CD8-positive, alpha-beta memory T cell (primary cell): Measurements from ENCODE around the gene GMDS. TPM values are rescaled to one million over a fixed set of nuclear protein-coding genes. Genes with fewer than 3 reads are reported as not detected.

Experiments
- CTCF ChIA-PET: fragments of 350-600 bp; sonication (Branson Sonifier 250); formaldehyde crosslinking; loops from one replicate; lab custom pipeline; 2021; ENCODE audit warnings: antibody characterized with exemption; lab: Charles Lee
- POLR2A ChIA-PET: fragments of 350-600 bp; sonication (Branson Sonifier 250); formaldehyde crosslinking; loops from one replicate; lab custom pipeline; 2021; ENCODE audit warnings: antibody characterized with exemption; lab: Charles Lee
- DNase-seq, 5 donors: peaks; one replicate each; pipeline versions ENCODE4 v3.0.0 to v3.0.0-alpha.2; 2020 to 2022; ENCODE audit warnings: mixed read lengths in 1 of 5
- H3K27ac ChIP-seq: one replicate; pipeline ENCODE4 v1.7.0; 2013; ENCODE audit warnings: low read depth, mild to moderate bottlenecking, low read length, moderate library complexity
- H3K27me3 ChIP-seq: 2 replicates; pipeline ENCODE4 v1.7.0; 2013; ENCODE audit warnings: low read length, mild to moderate bottlenecking; ENCODE audit not compliant: insufficient read depth, poor library complexity, severe bottlenecking
- H3K36me3 ChIP-seq: 2 replicates; pipeline ENCODE4 v1.7.0; 2013; ENCODE audit warnings: mild to moderate bottlenecking, low read length, moderate library complexity; ENCODE audit not compliant: insufficient read depth
- H3K4me1 ChIP-seq: 2 replicates; pipeline ENCODE4 v1.7.0; 2013; ENCODE audit warnings: mild to moderate bottlenecking, low read length, moderate library complexity; ENCODE audit not compliant: insufficient read depth
- H3K4me3 ChIP-seq: 2 replicates; pipeline ENCODE4 v1.7.0; 2013; ENCODE audit warnings: mild to moderate bottlenecking, low read length
- H3K9me3 ChIP-seq: 2 replicates; pipeline ENCODE4 v1.7.0; 2013; ENCODE audit warnings: mild to moderate bottlenecking, low read length
- H3K27ac Mint-ChIP-seq, 8 donors: one replicate each; pipeline ENCODE4 v1.8.0; 2020 to 2021; ENCODE audit warnings: mixed read lengths in 8 of 8, mild to moderate bottlenecking in 6 of 8, inconsistent platforms in 3 of 8, moderate library complexity in 3 of 8
- H3K27me3 Mint-ChIP-seq, 2 donors: one replicate each; pipeline ENCODE4 v1.8.0; 2020 to 2021; ENCODE audit warnings: mixed read lengths in 2 of 2, mild to moderate bottlenecking in 1 of 2, moderate library complexity in 1 of 2
- H3K36me3 Mint-ChIP-seq, 3 donors: one replicate each; pipeline ENCODE4 v1.8.0; 2020 to 2021; ENCODE audit warnings: mixed read lengths in 3 of 3, inconsistent platforms in 1 of 3, mild to moderate bottlenecking in 1 of 3
- H3K4me1 Mint-ChIP-seq, 3 donors: one replicate each; pipeline ENCODE4 v1.8.0; 2020 to 2021; ENCODE audit warnings: mixed read lengths in 3 of 3, inconsistent platforms in 1 of 3, mild to moderate bottlenecking in 1 of 3
- H3K4me3 Mint-ChIP-seq, 7 donors: one replicate each; pipeline ENCODE4 v1.8.0; 2020 to 2021; ENCODE audit warnings: mixed read lengths in 7 of 7, mild to moderate bottlenecking in 6 of 7, moderate library complexity in 4 of 7, inconsistent platforms in 2 of 7
- H3K9me3 Mint-ChIP-seq, 5 donors: one replicate each; pipeline ENCODE4 v1.8.0; 2020 to 2022; ENCODE audit warnings: mixed read lengths in 5 of 5, mild to moderate bottlenecking in 3 of 5, moderate library complexity in 2 of 5, inconsistent platforms in 1 of 5
- polyA plus RNA-seq: library from polyadenylated mRNA; unstranded; fragments of 300-500 nt; fragmentation: Illumina TruSeq; gene quantifications from one replicate; pipeline ENCODE4 v1.2.3, GENCODE V29; 2021
- total RNA-seq, 2 experiments: library from RNA; stranded (reverse); gene quantifications; one replicate each; pipeline ENCODE4 v1.2.3, GENCODE V29; 2021

GMDS gene
- total and polyA plus RNA-seq, 3 experiments from 2014 or later = 16.4 to 33.4 (median 28.6) TPM

DNA sequence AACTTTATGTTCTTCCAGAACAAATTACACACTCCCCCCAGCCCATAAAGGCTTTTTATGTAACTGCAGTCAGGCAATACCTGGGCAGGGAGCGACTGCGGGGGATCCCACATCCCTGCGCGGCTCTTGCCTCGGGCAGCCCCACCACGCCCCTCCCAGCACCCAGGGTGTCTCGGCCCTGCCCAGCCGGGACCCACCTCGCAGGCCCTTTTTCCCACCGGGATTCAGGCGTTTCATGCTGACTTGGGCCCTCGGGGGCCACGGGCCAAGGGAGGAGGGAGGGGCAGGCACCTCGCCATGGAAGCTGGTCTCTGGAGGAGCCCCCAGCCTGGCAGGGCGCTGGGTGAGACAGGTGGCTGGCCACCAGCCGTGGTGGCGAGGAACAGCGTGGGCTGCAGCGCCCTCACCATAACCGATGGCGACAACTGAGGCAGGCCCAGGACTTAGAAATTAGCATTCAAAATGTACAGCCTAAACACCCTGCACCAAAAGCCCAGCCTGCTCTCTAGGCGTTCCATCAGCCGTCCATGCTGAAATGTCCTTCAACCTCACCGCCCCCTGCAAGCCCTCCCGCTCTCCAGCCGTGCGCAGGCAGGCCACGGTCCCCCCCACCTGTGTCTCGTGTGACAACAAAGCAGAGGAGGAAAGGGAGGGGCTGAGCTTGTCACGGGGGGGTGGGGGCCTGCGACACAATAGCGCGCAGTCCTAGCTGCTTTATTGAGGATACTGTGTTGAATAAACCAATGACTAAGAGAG, 650.8 kb downstream of the GMDS start:
- H3K27ac Mint-ChIP-seq = no peak overlapping the region

DNA sequence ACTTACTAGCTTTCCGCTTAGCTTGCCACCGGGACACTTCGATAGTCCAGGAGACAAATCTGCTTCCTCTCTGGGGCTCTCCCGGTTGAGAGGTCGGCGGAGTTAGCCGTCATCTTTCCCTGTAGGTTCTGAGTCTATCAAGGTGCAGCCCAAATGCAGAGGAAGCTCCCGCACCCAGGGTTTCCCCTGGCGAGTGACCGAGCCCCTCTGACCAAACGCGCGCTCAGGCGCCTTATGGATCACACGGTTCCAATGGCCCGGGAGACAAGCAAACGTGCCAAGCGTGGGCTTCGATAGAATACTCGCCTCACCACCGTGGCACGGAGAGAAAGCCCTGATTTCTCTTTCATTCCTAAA, 651.5 kb downstream of the GMDS start:
- Mint-ChIP-seq H3K36me3 (no peaks in the 10 kb centered on the region), H3K4me1 (peaks cover 3 to 8% (median 5%) of the 10 kb centered on the region in 3 donors), H3K27me3 (peaks cover 36 to 65% of the 10 kb centered on the region in 2 donors), H3K9me3 (no peaks in the 10 kb centered on the region), H3K4me3 (no peak overlapping the region), H3K27ac (no peak overlapping the region)
- ChIA-PET POLR2A (no interaction called here), CTCF (interaction anchor here (10.7 kb wide), 1 partner anchor 1040 kb away, joined by 150 read pairs; no protein-coding TSS in a partner anchor)
- no peak for DNase-seq
- H3K4me1 ChIP-seq = peaks cover 7% of the 10 kb centered on the region
- no peaks in the 10 kb centered on the region for H3K36me3 ChIP-seq
- H3K27ac ChIP-seq = no peak overlapping the region
- H3K9me3 ChIP-seq = no peaks in the 10 kb centered on the region
- H3K27me3 ChIP-seq = peaks cover 32% of the 10 kb centered on the region
- H3K4me3 ChIP-seq = no peak overlapping the region

More for the DNA sequence above, 650.8 kb downstream of the GMDS start:
- no peak overlapping the region for H3K4me3 Mint-ChIP-seq
- peaks cover 37 to 62% of the 10 kb centered on the region in 2 donors for H3K27me3 Mint-ChIP-seq
- Histone ChIP-seq H3K27ac (no peak overlapping the region), H3K4me1 (peaks cover 7% of the 10 kb centered on the region), H3K27me3 (peaks cover 35% of the 10 kb centered on the region), H3K36me3 (no peaks in the 10 kb centered on the region), H3K4me3 (no peak overlapping the region), H3K9me3 (no peaks in the 10 kb centered on the region)
- no peak for DNase-seq
- POLR2A ChIA-PET = no interaction called here
- H3K36me3 Mint-ChIP-seq = no peaks in the 10 kb centered on the region
- CTCF ChIA-PET = interaction anchor here (1.2 to 10.7 kb wide), 5 partner anchors 516 to 1155 kb away, joined by 3 to 150 read pairs (median 5); partner anchors contain the start of gene MYLK4
- peaks cover 3 to 8% (median 5%) of the 10 kb centered on the region in 3 donors for H3K4me1 Mint-ChIP-seq
- H3K9me3 Mint-ChIP-seq = no peaks in the 10 kb centered on the region

GRCh38 chr6:1593286-1593957, 652.0 kb downstream of the GMDS start:
- Mint-ChIP-seq H3K27me3 (peaks cover 33 to 68% of the 10 kb centered on the region in 2 donors), H3K4me1 (peaks cover 3 to 8% (median 5%) of the 10 kb centered on the region in 3 donors), H3K36me3 (no peaks in the 10 kb centered on the region), H3K4me3 (no peak overlapping the region), H3K27ac (no peak overlapping the region), H3K9me3 (no peaks in the 10 kb centered on the region)
- Histone ChIP-seq H3K4me3 (no peak overlapping the region), H3K27ac (no peak overlapping the region), H3K4me1 (peaks cover 7% of the 10 kb centered on the region), H3K27me3 (peaks cover 32% of the 10 kb centered on the region), H3K9me3 (no peaks in the 10 kb centered on the region), H3K36me3 (no peaks in the 10 kb centered on the region)
- POLR2A ChIA-PET = no interaction called here
- CTCF ChIA-PET = interaction anchor here (10.7 kb wide), 1 partner anchor 1041 kb away, joined by 150 read pairs; no protein-coding TSS in a partner anchor
- DNase-seq = no peak

- Mint-ChIP-seq H3K4me3 (no peak overlapping the region), H3K27me3 (peaks cover 28 to 62% of the 10 kb centered on the region in 2 donors), H3K9me3 (no peaks in the 10 kb centered on the region), H3K36me3 (no peaks in the 10 kb centered on the region), H3K4me1 (peaks cover 3 to 8% (median 5%) of the 10 kb centered on the region in 3 donors), H3K27ac (no peak overlapping the region)
- no peak for DNase-seq
- Histone ChIP-seq H3K4me3 (no peak overlapping the region), H3K4me1 (peaks cover 7% of the 10 kb centered on the region), H3K36me3 (no peaks in the 10 kb centered on the region), H3K27me3 (peaks cover 28% of the 10 kb centered on the region), H3K9me3 (no peaks in the 10 kb centered on the region), H3K27ac (no peak overlapping the region)
- POLR2A ChIA-PET = no interaction called here
- CTCF ChIA-PET = interaction anchor here (0.6 to 10.7 kb wide), 3 partner anchors 1039 to 1042 kb away, joined by 3 to 150 read pairs (median 4); no protein-coding TSS in a partner anchor
Observed at GRCh38 chr6:1592852-1593251, 652.6 kb downstream of the GMDS start.

GRCh38 chr6:1591926-1592325, 653.5 kb downstream of the GMDS start:
- no peak overlapping the region for H3K4me3 Mint-ChIP-seq
- no peak overlapping the region for H3K27ac ChIP-seq
- no peaks in the 10 kb centered on the region for H3K36me3 ChIP-seq
- H3K4me3 ChIP-seq = no peak overlapping the region
- peaks cover 23 to 57% of the 10 kb centered on the region in 2 donors for H3K27me3 Mint-ChIP-seq
- DNase-seq = no peak
- H3K27me3 ChIP-seq = peaks cover 19% of the 10 kb centered on the region
- POLR2A ChIA-PET = no interaction called here
- peaks cover 7% of the 10 kb centered on the region for H3K4me1 ChIP-seq
- H3K9me3 ChIP-seq = no peaks in the 10 kb centered on the region
- H3K27ac Mint-ChIP-seq = peak overlapping the region in 1 of 8 donors; percentile 96
- peaks cover 3 to 8% (median 5%) of the 10 kb centered on the region in 3 donors for H3K4me1 Mint-ChIP-seq
- no peaks in the 10 kb centered on the region for H3K9me3 Mint-ChIP-seq
- CTCF ChIA-PET = interaction anchor here (1.5 kb wide), 1 partner anchor 1043 kb away, joined by 4 read pairs; no protein-coding TSS in a partner anchor
- H3K36me3 Mint-ChIP-seq = no peaks in the 10 kb centered on the region

DNA sequence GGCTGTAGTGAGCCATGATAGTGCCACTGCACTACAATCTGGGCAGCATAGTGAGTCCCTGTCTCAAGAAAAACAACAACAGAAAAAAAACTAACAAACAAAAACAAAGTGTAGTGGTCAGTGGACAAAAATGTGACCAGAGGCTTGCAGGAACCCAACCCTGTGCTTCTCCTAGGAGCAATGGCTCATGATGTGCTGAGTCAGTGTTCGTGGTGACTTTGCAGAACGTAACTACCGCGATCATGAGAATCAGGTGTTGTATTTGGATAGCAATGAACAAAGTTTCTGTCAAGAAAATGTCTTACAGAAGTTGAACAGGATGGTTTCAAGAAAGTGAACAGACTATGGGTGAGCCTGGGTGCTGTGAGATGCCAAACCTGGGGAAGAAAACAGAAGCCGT, 654.2 kb downstream of the GMDS start:
- Mint-ChIP-seq H3K27ac (no peak overlapping the region), H3K36me3 (no peaks in the 10 kb centered on the region), H3K4me3 (no peak overlapping the region), H3K27me3 (peaks cover 21 to 51% of the 10 kb centered on the region in 2 donors), H3K9me3 (no peaks in the 10 kb centered on the region), H3K4me1 (peaks cover 2 to 5% (median 3%) of the 10 kb centered on the region in 3 donors)
- Histone ChIP-seq H3K4me3 (no peak overlapping the region), H3K36me3 (no peaks in the 10 kb centered on the region), H3K27me3 (peaks cover 13% of the 10 kb centered on the region), H3K9me3 (no peaks in the 10 kb centered on the region), H3K27ac (no peak overlapping the region), H3K4me1 (peaks cover 4% of the 10 kb centered on the region)
- no peak for DNase-seq
- ChIA-PET CTCF (interaction anchor here (1.0 to 1.5 kb wide), 2 partner anchors 1043 kb away, joined by 3 to 4 read pairs; no protein-coding TSS in a partner anchor), POLR2A (no interaction called here)

GRCh38 chr6:1590580-1590979, 654.8 kb downstream of the GMDS start:
- POLR2A ChIA-PET = no interaction called here
- CTCF ChIA-PET = interaction anchor here (1.0 kb wide), 1 partner anchor 1044 kb away, joined by 3 read pairs; no protein-coding TSS in a partner anchor
- no peak for DNase-seq
- no peak overlapping the region for H3K4me3 Mint-ChIP-seq
- Histone ChIP-seq H3K9me3 (no peaks in the 10 kb centered on the region), H3K4me1 (no peaks in the 10 kb centered on the region), H3K36me3 (no peaks in the 10 kb centered on the region), H3K27me3 (peaks cover 6% of the 10 kb centered on the region), H3K4me3 (no peak overlapping the region), H3K27ac (no peak overlapping the region)
- no peaks in the 10 kb centered on the region for H3K9me3 Mint-ChIP-seq
- no peaks in the 10 kb centered on the region for H3K36me3 Mint-ChIP-seq
- H3K4me1 Mint-ChIP-seq = no peaks in the 10 kb centered on the region
- H3K27ac Mint-ChIP-seq = no peak overlapping the region
- peaks cover 15 to 49% of the 10 kb centered on the region in 2 donors for H3K27me3 Mint-ChIP-seq

- Histone ChIP-seq H3K27ac (no peak overlapping the region), H3K9me3 (no peaks in the 10 kb centered on the region), H3K36me3 (no peaks in the 10 kb centered on the region), H3K4me1 (no peaks in the 10 kb centered on the region), H3K4me3 (no peak overlapping the region), H3K27me3 (no peaks in the 10 kb centered on the region)
- H3K4me3 Mint-ChIP-seq = no peak overlapping the region
- ChIA-PET CTCF (no interaction called here), POLR2A (no interaction called here)
- no peaks in the 10 kb centered on the region for H3K9me3 Mint-ChIP-seq
- H3K27ac Mint-ChIP-seq = no peak overlapping the region
- no peaks in the 10 kb centered on the region for H3K36me3 Mint-ChIP-seq
- H3K4me1 Mint-ChIP-seq = no peaks in the 10 kb centered on the region
- DNase-seq = no peak
- H3K27me3 Mint-ChIP-seq = peaks cover 15 to 43% of the 10 kb centered on the region in 2 donors
Observed at GRCh38 chr6:1589208-1589607, 656.2 kb downstream of the GMDS start.
